ENCODE data around the gene METTL26. TPM values are rescaled to one million over a fixed set of nuclear protein-coding genes. Genes with fewer than 3 reads are reported as not detected.

Gene METTL26
- total and polyA plus RNA-seq, 9 of the 15 experiments (the other 6 are each of a cell fraction or from before 2014, with no cell fraction given): 7.3 to 262 (median 80.9) TPM

DNA sequence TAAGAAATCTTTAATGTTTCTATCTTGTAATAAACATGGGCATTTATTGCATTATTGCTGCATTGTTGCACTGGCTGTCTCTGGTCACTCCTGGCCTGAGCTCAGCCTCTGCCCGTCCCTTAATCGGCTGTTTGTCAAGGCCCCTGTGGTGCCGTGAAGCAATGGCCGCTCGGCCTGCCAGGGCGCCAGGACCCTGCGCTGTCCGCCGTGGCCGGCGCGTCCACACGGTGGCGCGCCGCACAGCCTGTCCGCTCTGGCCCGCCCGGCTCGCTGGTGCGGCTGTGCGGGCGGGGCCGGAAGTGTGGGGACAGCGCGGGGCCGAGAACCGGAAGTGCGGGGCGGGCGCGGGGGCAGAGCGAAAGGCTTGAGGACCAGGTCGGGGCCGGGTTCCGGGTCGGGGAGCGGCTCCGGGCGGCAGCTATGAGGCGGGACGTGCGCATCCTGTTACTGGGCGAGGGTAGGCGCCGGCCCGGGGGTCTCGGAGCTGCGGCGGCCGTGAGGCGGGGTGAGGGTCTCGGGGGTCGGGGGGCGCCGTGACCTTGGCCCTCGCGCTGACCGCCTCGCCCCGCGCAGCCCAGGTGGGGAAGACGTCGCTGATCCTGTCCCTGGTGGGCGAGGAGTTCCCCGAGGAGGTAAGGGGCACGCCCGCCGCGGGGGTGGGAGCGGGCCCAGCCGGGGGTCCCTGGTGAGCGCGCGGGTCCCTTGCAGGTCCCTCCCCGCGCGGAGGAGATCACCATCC, 31.8 kb upstream of the METTL26 start, which contains the start of gene RHOT2 (continued):
- TF ChIP-seq, protein P1, sequence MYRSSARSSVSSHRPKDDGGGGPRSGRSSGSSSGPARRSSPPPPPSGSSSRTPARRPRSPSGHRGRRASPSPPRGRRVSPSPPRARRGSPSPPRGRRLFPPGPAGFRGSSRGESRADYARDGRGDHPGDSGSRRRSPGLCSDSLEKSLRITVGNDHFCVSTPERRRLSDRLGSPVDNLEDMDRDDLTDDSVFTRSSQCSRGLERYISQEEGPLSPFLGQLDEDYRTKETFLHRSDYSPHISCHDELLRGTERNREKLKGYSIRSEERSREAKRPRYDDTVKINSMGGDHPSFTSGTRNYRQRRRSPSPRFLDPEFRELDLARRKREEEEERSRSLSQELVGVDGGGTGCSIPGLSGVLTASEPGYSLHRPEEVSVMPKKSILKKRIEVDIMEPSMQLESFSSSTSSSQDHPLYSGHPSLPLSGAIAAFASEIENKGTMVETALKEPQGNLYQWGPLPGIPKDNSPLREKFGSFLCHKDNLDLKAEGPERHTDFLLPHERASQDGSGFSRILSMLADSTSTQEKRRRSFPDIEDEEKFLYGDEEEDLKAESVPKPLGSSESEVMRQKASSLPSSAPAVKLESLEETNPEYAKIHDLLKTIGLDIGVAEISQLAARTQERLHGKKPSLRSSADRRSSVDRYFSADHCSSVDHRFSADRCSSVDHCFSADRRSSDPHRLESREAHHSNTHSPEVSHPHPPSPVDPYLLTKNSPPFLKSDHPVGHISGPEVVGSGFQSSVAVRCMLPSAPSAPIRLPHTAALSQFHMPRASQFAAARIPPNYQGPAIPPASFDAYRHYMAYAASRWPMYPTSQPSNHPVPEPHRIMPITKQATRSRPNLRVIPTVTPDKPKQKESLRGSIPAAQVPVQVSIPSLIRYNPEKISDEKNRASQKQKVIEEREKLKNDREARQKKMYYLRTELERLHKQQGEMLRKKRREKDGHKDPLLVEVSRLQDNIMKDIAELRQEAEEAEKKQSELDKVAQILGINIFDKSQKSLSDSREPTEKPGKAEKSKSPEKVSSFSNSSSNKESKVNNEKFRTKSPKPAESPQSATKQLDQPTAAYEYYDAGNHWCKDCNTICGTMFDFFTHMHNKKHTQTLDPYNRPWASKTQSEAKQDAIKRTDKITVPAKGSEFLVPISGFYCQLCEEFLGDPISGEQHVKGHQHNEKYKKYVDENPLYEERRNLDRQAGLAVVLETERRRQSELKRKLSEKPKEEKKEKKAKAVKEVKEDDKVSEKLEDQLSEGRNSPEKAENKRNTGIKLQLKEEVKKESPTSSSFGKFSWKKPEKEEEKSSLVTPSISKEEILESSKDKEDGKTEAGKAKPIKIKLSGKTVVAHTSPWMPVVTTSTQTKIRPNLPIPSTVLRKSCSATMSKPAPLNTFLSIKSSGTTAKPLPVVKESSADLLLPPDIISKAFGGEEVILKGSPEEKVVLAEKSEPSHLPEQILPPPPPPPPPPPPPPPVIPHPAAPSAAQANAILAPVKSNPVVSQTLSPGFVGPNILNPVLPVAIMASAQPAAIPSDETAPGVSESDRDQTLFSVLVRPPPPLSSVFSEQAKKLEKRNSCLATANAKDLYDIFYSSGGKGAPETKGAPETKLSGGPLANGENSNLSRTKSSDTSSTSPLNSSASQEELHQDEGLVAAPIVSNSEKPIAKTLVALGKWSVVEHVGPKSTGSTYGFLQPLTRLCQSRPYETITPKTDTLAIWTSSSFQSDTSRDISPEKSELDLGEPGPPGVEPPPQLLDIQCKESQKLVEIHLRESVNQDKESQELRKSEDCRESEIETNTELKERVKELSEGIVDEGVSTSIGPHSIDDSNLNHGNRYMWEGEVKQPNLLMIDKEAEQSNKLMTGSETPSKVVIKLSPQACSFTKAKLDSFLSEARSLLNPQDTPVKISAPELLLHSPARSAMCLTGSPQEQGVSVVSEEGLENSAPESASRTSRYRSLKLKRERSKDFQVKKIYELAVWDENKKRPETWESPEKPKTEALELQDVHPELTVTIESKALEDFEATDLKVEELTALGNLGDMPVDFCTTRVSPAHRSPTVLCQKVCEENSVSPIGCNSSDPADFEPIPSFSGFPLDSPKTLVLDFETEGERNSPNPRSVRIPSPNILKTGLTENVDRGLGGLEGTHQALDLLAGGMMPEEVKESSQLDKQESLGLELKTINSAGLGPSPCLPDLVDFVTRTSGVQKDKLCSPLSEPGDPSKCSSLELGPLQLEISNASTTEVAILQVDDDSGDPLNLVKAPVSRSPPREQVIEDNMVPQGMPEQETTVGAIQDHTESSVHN (IDR thresholded peaks at IDR 0.05; ENCODE audit: borderline replicate concordance in 1 of 2, low read depth in 1 of 2): no peak
- TF ChIP-seq, protein P2, sequence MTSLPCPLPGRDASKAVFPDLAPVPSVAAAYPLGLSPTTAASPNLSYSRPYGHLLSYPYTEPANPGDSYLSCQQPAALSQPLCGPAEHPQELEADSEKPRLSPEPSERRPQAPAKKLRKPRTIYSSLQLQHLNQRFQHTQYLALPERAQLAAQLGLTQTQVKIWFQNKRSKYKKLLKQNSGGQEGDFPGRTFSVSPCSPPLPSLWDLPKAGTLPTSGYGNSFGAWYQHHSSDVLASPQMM (CRISPR knock-in tag; IDR thresholded peaks at IDR 0.05): no peak
- TF ChIP-seq ASH1L (IDR thresholded peaks at IDR 0.05; ENCODE audit: borderline replicate concordance, low read depth, partially characterized antibody) (no peak), TARDBP (IDR thresholded peaks at IDR 0.05) (0 out of 2 replicates have a peak, but pooled peaks have one; percentile 73), POLR2AphosphoS2 (IDR thresholded peaks at IDR 0.05; ENCODE audit: low read length) (no peak), GTF2A2 (tag; IDR thresholded peaks at IDR 0.05) (no peak), COPS2 (conservative IDR thresholded peaks at IDR 0.05) (no peak), ETV6 (IDR thresholded peaks at IDR 0.05; ENCODE audit: borderline replicate concordance in 1 of 2, low read depth in 2 of 2, low read length in 1 of 2) (0 out of 4 replicates have a peak, but pooled peaks of 1 of the 2 experiments have one; percentile 40), ETV6 (CRISPR knock-in tag; IDR thresholded peaks at IDR 0.05; ENCODE audit: borderline replicate concordance) (no peak), SMARCB1 (IDR thresholded peaks at IDR 0.05; ENCODE audit: insufficient read length, low read depth) (no peak), CHD1 (IDR thresholded peaks at IDR 0.05; ENCODE audit: low read length) (no peak), MTF1 (CRISPR knock-in tag; IDR thresholded peaks at IDR 0.05; ENCODE audit: borderline replicate concordance) (no peak), BACH1 (tag; IDR thresholded peaks at IDR 0.05) (no peak)
- TF ChIP-seq, protein P3, sequence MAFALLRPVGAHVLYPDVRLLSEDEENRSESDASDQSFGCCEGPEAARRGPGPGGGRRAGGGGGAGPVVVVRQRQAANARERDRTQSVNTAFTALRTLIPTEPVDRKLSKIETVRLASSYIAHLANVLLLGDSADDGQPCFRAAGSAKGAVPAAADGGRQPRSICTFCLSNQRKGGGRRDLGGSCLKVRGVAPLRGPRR (CRISPR knock-in tag; IDR thresholded peaks at IDR 0.05): no peak
- TF ChIP-seq, protein P4, sequence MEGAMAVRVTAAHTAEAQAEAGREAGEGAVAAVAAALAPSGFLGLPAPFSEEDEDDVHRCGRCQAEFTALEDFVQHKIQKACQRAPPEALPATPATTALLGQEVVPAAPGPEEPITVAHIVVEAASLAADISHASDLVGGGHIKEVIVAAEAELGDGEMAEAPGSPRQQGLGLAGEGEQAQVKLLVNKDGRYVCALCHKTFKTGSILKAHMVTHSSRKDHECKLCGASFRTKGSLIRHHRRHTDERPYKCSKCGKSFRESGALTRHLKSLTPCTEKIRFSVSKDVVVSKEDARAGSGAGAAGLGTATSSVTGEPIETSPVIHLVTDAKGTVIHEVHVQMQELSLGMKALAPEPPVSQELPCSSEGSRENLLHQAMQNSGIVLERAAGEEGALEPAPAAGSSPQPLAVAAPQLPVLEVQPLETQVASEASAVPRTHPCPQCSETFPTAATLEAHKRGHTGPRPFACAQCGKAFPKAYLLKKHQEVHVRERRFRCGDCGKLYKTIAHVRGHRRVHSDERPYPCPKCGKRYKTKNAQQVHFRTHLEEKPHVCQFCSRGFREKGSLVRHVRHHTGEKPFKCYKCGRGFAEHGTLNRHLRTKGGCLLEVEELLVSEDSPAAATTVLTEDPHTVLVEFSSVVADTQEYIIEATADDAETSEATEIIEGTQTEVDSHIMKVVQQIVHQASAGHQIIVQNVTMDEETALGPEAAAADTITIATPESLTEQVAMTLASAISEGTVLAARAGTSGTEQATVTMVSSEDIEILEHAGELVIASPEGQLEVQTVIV (CRISPR knock-in tag; IDR thresholded peaks at IDR 0.05; ENCODE audit: borderline replicate concordance): no peak
